ENCODE data around the gene SETD4.
A peak's percentile ranks its signal among the peaks of the same experiment; 100 is the strongest.

Gene SETD4

GRCh38 chr21:36055551-36055950 lies 4.8 kb downstream of the SETD4 start:
- Mint-ChIP-seq H3K27me3 (no peaks in the 10 kb centered on the region), H3K9me3 (no peaks in the 10 kb centered on the region), H3K27ac (ENCODE audit: low read depth) (no peak overlapping the region), H3K4me1 (peaks cover 15% of the 10 kb centered on the region), H3K4me3 (no peak overlapping the region), H3K36me3 (ENCODE audit: insufficient read depth) (peaks cover 64% of the 10 kb centered on the region)
- DNase-seq (ENCODE audit: low spot score in 2 of 2) (no peak), ATAC-seq (replicated peaks; ENCODE audit: extremely low read depth, poor library complexity, severe bottlenecking) (no peak)

- Mint-ChIP-seq H3K36me3 (ENCODE audit: insufficient read depth) (peaks cover 61% of the 10 kb centered on the region), H3K27me3 (no peaks in the 10 kb centered on the region), H3K4me3 (no peak overlapping the region), H3K27ac (ENCODE audit: low read depth) (peak overlapping the region; percentile 24), H3K9me3 (no peaks in the 10 kb centered on the region), H3K4me1 (peaks cover 18% of the 10 kb centered on the region)
- ATAC-seq (replicated peaks; ENCODE audit: extremely low read depth, poor library complexity, severe bottlenecking) = no peak
- DNase-seq (ENCODE audit: low spot score in 2 of 2) = no peak
Measured at GRCh38 chr21:36053715-36054062, 6.6 kb downstream of the SETD4 start.

DNA sequence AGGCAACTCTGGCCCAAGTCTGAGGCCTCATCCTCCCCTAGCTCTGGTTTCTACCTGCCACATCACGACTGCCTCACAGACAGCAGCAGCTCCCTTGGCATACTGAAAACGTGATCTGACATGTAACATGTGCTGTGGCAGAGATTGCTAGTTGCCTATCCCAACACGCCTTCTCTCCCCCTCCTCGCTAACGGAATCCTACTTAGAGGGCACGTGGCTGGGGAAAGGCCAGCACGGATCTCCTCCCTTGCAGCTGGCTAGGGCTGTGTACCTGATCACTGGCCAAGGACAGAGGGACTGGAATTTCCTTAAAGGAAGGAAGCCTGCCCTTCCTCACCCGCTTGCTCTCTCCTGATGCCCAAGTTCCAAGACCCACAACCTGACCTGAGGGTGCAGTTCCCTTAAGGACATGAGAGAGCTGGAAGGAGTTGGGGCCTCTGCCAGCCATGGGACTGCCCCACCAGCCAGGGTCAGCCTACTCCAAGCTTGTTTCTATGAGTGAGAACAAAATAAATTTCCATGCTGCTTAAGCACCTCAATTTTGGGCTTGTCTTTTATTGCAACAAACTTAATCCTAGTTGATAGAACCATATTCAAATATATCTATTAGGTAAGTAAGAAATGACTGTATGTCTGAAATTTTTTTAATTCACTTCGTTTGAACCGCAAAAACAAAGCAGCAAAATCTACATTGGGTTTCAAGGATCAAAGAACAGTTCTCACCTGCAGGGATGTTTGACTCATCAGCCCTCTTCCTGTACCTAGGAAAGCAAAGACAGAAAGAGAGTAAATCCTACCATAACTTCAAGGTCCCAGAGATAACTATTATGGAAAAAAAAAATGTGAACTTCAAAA lies 7.2 kb downstream of the SETD4 start:
- Mint-ChIP-seq H3K9me3 (no peaks in the 10 kb centered on the region), H3K4me1 (peaks cover 16% of the 10 kb centered on the region), H3K4me3 (no peak overlapping the region), H3K36me3 (ENCODE audit: insufficient read depth) (peaks cover 64% of the 10 kb centered on the region), H3K27ac (ENCODE audit: low read depth) (no peak overlapping the region), H3K27me3 (no peaks in the 10 kb centered on the region)
- DNase-seq (ENCODE audit: low spot score in 2 of 2) (no peak), ATAC-seq (replicated peaks; ENCODE audit: extremely low read depth, poor library complexity, severe bottlenecking) (no peak)

DNA sequence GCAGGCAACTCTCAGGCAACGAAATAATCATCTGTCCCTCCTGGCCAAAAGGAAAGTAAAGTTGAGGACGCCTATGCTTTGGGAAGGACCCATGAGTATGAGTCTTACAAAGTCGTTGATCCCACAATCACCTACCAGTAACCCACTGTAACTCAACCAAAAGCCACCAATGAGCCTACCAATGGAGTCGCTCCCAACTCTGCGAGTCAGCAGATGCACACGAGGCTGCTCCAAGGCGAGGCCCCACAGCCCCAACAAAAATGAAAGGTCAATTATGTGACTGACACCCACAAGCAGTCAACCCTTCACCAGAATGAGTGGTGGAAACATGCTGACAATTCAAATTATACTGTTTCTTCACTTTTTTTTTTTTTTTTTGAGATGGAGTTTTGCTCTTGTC lies 12.0 kb downstream of the SETD4 start:
- no peak overlapping the region for H3K27ac Mint-ChIP-seq (ENCODE audit: low read depth)
- DNase-seq (ENCODE audit: low spot score in 2 of 2) = no peak
- no peak overlapping the region for H3K4me3 Mint-ChIP-seq
- no peaks in the 10 kb centered on the region for H3K9me3 Mint-ChIP-seq
- ATAC-seq (replicated peaks; ENCODE audit: extremely low read depth, poor library complexity, severe bottlenecking) = no peak
- no peaks in the 10 kb centered on the region for H3K27me3 Mint-ChIP-seq
- H3K36me3 Mint-ChIP-seq (ENCODE audit: insufficient read depth) = peaks cover 54% of the 10 kb centered on the region
- peaks cover 14% of the 10 kb centered on the region for H3K4me1 Mint-ChIP-seq

DNA sequence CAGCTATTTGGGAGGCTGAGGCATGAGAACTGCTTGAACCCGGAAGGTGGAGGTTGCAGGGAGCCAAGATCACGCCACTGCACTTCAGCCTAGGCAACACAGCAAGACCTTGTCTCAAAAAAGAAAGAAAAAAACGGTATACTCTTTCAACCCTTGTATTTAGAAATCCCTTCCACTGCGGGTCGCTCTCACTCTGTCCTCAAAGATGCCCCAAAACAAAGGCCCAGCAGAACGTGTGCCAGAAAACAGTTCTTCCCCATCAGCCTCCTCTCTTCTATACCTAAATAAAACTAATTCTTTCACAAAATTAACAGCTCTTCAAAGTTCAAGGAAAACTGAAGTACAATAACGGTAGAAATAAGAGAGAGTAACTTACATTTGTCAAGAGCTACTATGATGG lies 13.2 kb downstream of the SETD4 start:
- Mint-ChIP-seq H3K4me1 (peaks cover 14% of the 10 kb centered on the region), H3K4me3 (no peak overlapping the region), H3K9me3 (no peaks in the 10 kb centered on the region), H3K27me3 (no peaks in the 10 kb centered on the region), H3K27ac (ENCODE audit: low read depth) (no peak overlapping the region), H3K36me3 (ENCODE audit: insufficient read depth) (peaks cover 51% of the 10 kb centered on the region)
- no peak for ATAC-seq (replicated peaks; ENCODE audit: extremely low read depth, poor library complexity, severe bottlenecking)
- DNase-seq (ENCODE audit: low spot score in 2 of 2) = no peak

- no peaks in the 10 kb centered on the region for H3K27me3 Mint-ChIP-seq
- H3K36me3 Mint-ChIP-seq (ENCODE audit: insufficient read depth) = peaks cover 52% of the 10 kb centered on the region
- no peak for ATAC-seq (replicated peaks; ENCODE audit: extremely low read depth, poor library complexity, severe bottlenecking)
- no peak overlapping the region for H3K27ac Mint-ChIP-seq (ENCODE audit: low read depth)
- no peak for DNase-seq (ENCODE audit: low spot score in 2 of 2)
- no peak overlapping the region for H3K4me3 Mint-ChIP-seq
- H3K4me1 Mint-ChIP-seq = peaks cover 14% of the 10 kb centered on the region
- H3K9me3 Mint-ChIP-seq = no peaks in the 10 kb centered on the region
Measured at GRCh38 chr21:36045993-36046392, 14.3 kb downstream of the SETD4 start.

- Mint-ChIP-seq H3K4me3 (no peak overlapping the region), H3K4me1 (peaks cover 6% of the 10 kb centered on the region), H3K27ac (ENCODE audit: low read depth) (no peak overlapping the region), H3K9me3 (no peaks in the 10 kb centered on the region), H3K36me3 (ENCODE audit: insufficient read depth) (peaks cover 54% of the 10 kb centered on the region), H3K27me3 (no peaks in the 10 kb centered on the region)
- DNase-seq (ENCODE audit: low spot score in 2 of 2) = no peak
- no peak for ATAC-seq (replicated peaks; ENCODE audit: extremely low read depth, poor library complexity, severe bottlenecking)
Measured at GRCh38 chr21:36044056-36044455, 16.3 kb downstream of the SETD4 start.

DNA sequence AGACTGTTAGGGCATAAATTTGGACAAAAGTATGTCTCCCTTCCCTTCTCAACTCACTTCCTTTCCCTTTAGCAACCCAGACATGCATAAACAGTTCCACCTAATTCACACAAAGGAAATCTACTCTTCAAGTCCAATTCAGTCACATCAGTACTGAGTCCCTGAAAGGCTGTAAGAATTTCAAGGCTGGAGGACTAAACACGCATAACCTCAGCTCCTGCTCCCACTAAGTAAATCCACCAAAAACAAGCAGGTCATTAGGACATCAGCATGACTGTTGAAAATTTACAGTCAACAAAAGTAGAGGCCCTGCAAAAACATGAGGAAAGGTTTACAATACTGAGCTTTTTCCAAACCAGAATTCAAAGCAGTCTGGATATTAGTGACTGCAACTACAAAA lies 18.4 kb downstream of the SETD4 start:
- Mint-ChIP-seq H3K9me3 (no peaks in the 10 kb centered on the region), H3K36me3 (ENCODE audit: insufficient read depth) (peaks cover 50% of the 10 kb centered on the region), H3K4me3 (no peak overlapping the region), H3K27me3 (no peaks in the 10 kb centered on the region), H3K4me1 (peaks cover 6% of the 10 kb centered on the region), H3K27ac (ENCODE audit: low read depth) (no peak overlapping the region)
- DNase-seq (ENCODE audit: low spot score in 2 of 2) (no peak), ATAC-seq (replicated peaks; ENCODE audit: extremely low read depth, poor library complexity, severe bottlenecking) (no peak)

- peaks cover 6% of the 10 kb centered on the region for H3K4me1 Mint-ChIP-seq
Measured at GRCh38 chr21:36040389-36040788, 19.9 kb downstream of the SETD4 start.

GRCh38 chr21:36039861-36040260 lies 20.5 kb downstream of the SETD4 start:
- Mint-ChIP-seq H3K36me3 (ENCODE audit: insufficient read depth) (peaks cover 50% of the 10 kb centered on the region), H3K4me1 (peaks cover 3% of the 10 kb centered on the region), H3K9me3 (no peaks in the 10 kb centered on the region), H3K27me3 (no peaks in the 10 kb centered on the region), H3K27ac (ENCODE audit: low read depth) (no peak overlapping the region), H3K4me3 (no peak overlapping the region)
- DNase-seq (ENCODE audit: low spot score in 2 of 2) = no peak
- no peak for ATAC-seq (replicated peaks; ENCODE audit: extremely low read depth, poor library complexity, severe bottlenecking)

More at GRCh38 chr21:36040389-36040788, 19.9 kb downstream of the SETD4 start:
- no peak overlapping the region for H3K27ac Mint-ChIP-seq (ENCODE audit: low read depth)
- ATAC-seq (replicated peaks; ENCODE audit: extremely low read depth, poor library complexity, severe bottlenecking) = no peak
- no peak for DNase-seq (ENCODE audit: low spot score in 2 of 2)
- H3K36me3 Mint-ChIP-seq (ENCODE audit: insufficient read depth) = peaks cover 52% of the 10 kb centered on the region
- no peaks in the 10 kb centered on the region for H3K9me3 Mint-ChIP-seq
- no peak overlapping the region for H3K4me3 Mint-ChIP-seq
- no peaks in the 10 kb centered on the region for H3K27me3 Mint-ChIP-seq

- ATAC-seq (replicated peaks; ENCODE audit: extremely low read depth, poor library complexity, severe bottlenecking) (no peak), DNase-seq (ENCODE audit: low spot score in 2 of 2) (no peak)
- Mint-ChIP-seq H3K36me3 (ENCODE audit: insufficient read depth) (peaks cover 48% of the 10 kb centered on the region), H3K27me3 (no peaks in the 10 kb centered on the region), H3K4me1 (no peaks in the 10 kb centered on the region), H3K27ac (ENCODE audit: low read depth) (no peak overlapping the region), H3K4me3 (no peak overlapping the region), H3K9me3 (no peaks in the 10 kb centered on the region)
Measured at GRCh38 chr21:36038701-36039497, 21.4 kb downstream of the SETD4 start.

DNA sequence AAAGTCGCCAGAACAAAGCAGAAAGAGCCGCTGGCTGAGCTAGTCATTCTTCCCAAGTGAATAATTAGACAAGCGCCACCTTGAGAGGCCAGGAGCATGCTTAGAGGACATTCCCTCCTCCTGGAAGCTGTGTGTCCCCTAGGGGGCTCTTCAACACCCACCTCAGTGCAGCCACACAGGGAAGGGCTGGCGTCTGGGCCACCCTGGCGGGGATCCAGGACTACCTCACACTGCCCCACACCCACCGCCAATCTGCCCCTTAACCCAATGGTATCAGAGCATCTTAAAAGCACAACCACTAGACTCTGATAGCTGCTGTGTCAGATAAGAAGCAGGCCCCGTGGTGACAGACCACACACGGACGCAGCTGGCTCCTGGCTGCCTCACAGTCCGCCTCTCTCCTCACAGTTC lies 24.9 kb downstream of the SETD4 start:
- Mint-ChIP-seq H3K9me3 (no peaks in the 10 kb centered on the region), H3K4me3 (no peak overlapping the region), H3K27ac (ENCODE audit: low read depth) (no peak overlapping the region), H3K36me3 (ENCODE audit: insufficient read depth) (peaks cover 32% of the 10 kb centered on the region), H3K4me1 (no peaks in the 10 kb centered on the region), H3K27me3 (no peaks in the 10 kb centered on the region)
- DNase-seq (ENCODE audit: low spot score in 2 of 2) = no peak
- no peak for ATAC-seq (replicated peaks; ENCODE audit: extremely low read depth, poor library complexity, severe bottlenecking)
